GM18517 (cell line): ENCODE data around the gene CHST11.
A peak's percentile ranks its signal among the peaks of the same experiment; 100 is the strongest.

Experiments
- ATAC-seq: cut with Tn5 transposase; IDR thresholded peaks from one replicate; pipeline ENCODE4 v1.9.1; 2021; ENCODE audit warnings: mild to moderate bottlenecking, moderate library complexity; ENCODE audit not compliant: unreplicated experiment

The CHST11 gene

DNA sequence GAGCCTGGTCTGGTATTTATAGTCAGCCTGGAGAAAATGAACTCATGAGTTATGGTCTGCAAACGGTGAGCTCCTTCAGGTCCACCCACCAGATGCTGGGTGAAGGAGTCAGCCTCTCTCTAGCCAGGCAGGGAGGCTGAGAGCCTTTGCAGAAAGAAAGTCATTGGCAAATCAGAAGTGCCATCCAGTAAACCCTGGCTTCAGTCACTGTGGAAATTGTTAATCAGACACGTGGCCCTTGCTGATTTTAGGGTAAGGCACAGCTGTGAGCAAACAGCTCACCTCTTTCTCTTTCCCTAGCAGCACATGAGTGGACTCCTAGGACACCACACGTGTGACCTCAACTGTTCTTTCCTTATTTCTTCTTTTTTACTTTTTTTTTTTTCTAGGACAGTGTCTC lies 44.9 kb downstream of the CHST11 start:
- no peak for ATAC-seq

DNA sequence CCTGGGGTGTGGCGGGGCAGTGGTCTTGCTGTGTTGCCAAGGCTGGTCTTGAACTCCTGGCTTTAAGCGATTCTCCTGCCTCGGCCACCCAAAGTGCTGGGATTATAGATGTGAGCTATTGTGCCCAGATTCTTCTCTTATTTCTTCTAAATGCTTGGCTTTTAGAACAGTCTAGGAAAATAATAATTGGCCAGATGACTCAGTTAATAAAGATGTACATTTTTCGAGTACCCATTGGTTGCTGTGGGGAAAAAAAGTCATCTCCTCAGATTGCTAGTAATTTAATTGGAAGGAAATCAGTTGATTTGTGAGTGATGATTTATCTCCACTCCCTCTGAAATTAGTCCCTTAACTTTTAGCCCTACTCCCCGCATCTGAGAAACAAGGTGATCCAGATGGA lies 45.5 kb downstream of the CHST11 start:
- ATAC-seq, result no peak

DNA sequence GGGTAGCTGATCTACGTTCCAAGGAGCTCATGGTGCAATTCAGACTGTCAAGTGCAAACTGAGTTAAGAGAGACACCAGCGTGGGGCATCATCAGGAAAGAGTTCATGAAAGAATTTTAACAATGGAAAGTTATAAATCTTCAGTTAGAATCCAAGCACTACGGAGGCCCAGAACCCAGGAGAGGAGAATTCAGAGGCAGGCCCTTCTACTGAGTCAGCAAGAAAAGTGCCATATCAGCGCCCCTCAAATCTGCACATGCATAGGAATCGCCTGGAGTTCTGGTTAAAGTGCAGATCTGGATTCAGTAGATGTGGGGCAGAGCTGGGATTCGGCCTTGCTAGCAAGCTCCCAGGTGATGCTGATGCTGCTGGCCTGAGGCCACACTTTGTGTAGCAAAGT lies 45.9 kb downstream of the CHST11 start:
- no peak for ATAC-seq

DNA sequence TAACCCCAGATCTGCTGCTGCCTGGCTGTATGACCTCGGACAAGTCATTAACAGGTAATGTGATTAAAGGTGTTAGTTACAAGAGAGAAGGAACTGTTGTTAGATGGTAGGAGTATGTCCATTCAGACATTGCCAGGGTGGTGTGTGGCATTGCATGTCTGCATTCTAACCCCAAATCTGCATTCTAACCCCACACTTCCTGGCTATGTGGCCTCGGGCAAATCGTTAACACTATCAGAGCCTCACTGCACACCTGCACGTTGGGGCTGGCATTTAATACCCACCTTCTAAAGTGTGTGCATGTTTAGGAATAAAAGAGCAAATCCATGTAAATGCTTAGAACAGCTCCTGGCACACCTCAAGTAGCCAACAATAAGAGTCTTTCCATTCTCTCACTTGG lies 46.4 kb downstream of the CHST11 start:
- no peak for ATAC-seq

DNA sequence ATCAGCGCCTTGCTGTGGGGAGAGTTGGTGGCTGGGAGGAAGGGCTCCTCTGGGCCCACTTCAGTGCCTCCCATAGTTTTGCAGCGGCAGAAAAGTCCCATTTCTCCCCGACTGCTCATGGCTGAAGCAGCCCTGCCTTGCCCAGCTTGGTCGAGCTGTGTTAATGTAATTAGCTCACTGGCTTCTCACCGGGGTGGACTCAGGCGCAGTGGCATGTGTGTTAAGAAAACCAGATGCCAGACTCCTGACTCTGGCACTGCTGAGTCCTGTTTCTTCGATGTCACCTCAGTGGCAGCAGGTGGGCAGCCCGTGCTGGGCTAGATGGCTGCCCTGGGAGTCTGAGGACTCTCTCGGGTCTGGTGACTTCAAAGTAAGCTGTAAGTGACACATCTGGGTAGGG lies 47.4 kb downstream of the CHST11 start:
- ATAC-seq, result no peak

DNA sequence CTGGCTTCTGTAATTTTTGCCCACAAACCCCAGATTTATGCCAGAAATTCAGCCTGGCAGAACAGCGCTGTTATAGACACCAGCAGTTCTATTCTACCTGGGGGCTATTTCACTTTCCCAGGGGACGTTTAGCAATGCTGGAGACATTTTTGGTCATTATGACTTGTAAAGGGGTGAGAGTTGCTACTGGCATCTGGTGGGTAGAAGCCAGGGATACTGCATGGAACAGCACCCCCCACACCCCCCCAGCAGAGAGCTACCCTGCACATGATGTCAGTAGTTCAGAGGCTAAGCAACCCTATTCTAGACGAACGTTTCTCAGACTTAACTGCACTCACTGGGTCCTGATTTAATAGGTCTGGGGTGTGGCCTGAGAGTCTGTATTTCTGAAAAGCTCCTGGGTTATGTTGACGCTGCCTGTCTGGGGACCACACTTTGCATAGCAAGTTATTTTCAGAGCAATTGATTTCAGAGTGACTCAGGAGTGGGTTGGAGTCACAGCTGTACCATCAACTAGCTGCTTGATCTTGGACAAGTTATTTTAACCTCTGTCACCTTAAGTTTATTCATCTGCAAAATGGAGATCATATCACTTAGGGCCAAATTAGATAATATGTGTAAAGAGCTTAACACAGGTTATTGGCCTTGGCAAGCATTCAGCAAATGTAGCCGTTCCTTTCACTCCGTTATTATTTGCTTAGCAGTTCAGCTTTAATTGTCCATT lies 48.5 kb downstream of the CHST11 start:
- ATAC-seq, result peak; percentile 97

DNA sequence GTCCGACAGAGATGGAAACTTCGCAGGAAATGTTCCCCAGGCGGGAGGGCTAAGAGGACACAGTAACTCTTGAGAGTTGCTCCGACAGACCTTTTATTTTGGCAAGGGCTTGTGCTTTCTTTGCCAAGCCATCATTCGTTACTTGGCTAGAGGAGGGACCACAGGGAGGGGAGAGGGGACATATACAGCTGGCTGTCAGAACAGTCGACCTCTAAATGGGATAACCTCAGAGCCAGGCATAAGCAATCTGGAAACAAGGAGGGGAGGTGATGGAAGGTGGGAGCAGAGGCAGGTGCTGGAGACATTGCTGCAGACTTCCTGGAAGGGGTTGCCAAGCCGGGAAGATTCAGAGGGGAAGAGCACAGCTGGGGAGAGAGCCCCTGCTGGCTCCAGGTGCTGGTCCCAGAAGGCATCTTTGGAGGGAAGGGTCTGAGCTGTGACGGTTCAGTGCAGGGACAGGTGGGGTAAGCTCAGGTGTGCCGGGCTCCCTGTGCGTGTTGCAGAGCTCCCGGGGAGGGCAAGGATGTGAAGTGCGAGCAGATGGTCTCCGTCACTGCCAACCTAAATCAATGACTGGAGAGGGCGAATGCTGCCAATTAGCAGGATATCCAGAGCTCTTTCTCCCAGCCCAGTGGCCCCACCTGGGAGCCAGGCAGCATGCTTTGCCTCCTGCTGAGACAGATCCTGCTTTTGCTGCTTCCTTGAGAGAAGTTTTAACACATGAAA lies 50.1 kb downstream of the CHST11 start:
- no peak for ATAC-seq

DNA sequence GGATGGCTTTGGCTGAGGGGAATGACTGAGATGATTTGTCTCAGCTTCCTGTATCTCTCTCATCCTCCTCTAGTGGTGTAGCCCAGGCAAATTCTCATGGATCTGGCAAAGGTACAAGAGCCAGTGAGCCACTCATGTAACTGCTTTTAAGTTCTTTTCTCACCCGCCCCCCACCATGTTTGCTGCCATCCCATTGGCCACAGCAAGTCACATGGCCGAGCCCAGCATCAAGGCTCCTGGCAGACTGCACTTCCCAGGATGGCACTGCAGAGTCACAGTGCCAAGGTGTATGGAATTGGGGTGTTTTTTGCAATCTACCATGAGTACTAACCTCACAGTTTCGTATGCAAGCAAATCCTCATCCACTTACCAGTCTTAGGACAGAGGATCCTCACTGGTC lies 50.9 kb downstream of the CHST11 start:
- ATAC-seq, result no peak

DNA sequence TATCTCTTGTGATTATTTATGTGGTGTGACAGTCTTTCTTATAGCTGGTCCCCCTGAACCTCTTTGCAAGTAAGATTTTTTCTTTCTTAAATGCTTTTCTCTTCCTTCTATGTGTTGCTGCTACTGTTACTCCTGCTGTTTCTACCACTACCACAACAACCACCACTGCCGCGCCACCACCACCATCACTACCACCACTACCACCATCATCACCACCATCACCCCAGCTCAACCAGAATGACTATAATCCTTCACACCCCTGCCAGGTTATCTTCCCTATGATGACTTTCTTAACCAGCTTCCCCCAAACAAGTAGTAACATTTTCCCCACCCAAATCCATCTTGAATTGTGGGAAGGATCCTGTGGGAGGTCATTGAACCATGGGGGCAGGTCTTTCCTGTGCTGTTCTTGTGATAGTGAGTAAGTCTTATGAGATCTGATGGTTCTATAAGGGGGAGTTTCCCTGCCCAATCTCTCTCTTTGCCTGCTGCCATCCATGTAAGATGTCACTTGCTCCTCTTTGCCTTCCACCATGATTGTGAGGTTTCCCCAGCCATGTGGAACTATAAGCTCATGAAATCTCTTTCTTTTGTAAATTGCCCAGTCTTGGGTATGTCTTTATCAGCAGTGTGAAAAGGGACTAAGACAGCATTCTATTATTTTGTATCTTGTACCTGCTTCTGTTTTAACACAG lies 52.2 kb downstream of the CHST11 start:
- ATAC-seq, result no peak

DNA sequence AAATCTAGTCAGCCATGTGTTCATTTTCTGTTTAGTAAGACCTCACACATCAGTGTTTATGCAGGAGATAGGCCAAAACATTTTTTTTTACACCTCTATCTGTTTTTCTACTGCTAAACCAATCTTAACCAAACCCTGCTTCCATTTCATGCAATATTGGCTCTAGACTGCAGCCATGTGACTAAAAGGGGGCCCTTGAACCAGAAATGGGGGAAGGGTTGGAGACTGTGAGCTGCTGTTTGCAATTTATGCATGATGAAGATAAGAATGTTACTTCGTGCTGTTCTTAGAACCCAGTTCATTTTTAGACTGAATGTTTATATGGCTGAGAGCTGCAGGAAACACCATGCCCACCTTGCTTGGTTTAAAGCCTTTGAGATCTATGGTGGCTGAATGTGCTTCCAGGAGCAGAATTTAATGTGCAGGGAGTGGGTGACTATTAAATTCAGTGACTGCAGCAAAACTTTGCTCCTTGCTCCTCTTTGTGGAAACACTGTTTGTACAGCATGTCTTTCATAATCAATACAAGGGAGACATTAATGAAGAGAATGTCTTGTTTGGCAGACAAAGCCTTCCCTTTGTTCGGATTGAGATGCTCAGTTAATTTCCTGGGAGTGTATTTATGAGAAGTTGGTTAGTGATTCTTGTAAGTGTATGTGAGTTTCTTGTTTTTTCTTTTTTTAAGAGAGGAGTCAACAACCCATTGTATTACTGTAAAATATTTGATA lies 53.6 kb downstream of the CHST11 start:
- ATAC-seq, result no peak

DNA sequence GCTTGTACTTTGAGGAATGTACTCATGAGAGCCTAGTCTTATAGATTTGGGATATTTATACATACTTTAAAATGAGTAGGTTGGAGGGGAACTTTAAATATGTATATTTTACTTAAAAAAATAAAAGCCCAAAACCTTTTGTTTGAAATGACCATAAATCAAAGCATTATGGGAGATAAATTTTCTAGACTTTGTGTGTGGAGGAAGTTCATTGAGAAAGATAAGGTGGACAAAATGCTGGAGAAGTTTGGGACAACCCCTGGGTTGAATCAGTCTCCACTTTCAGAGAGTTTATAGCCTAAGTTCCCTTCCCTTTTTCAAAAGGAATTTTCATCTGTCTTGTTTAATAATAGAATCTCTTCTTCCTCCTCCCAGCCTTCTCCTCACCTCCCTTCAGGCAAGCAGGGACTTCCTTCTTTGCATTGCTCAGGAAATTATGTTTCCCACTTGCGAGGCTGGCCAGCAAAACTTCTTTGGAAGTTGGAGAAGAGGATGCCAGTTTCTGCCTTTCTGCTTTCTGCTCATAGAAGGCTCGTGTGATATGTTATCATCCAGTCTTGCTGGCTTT lies 54.2 kb downstream of the CHST11 start:
- no peak for ATAC-seq

DNA sequence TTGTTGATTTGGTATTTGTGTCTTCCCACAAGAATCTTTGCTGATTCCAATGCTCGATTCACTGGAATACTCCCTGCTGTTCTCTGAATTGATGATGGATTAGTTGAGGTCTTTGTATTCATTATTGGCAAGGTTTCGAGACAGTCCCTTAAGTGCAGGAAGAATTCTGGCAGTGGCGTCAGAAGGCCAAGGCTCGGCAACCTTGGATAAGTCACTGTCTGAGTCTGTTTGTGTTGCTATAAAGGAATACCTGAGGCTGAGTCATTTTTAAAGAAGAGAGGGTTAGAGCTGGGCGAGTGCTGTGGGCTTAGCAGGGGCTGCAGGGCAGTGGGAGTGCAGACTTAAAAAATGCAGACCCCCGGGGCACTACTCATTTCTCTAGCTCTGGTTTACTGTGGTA lies 56.9 kb downstream of the CHST11 start:
- no peak for ATAC-seq

DNA sequence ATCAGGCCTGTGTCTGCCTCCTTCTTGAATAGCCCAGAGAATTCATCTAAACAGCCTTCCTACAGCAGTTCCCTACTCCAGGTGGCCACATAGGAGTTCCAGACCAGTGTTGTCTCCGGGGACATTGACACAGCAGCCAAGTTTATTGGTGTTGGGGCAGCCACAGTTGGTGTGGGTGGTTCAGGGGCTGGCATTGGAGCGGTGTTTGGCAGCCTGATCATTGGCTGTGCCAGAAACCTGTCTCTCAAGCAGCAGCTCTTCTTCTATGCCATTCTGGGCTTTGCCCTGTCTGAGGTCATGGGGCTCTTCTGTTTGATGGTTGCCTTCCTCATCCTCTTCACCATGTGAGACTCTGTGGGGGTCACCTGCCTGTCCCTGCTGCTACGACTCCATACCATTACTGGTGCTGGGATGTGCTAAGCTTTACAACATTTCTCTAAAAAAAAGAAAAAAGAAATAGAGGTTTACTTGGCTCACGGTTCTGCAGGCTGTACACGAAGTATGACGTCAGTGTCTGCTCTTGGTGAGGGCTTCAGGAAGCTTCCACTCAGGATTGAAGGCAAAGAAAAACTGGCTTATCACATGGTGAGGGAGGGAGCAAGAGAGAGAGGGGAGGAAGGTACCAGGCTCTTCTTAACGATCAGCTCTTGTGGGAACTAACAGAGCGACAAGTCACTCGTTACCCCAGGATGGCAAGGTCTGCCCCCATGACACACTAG lies 57.5 kb downstream of the CHST11 start:
- ATAC-seq, result no peak

DNA sequence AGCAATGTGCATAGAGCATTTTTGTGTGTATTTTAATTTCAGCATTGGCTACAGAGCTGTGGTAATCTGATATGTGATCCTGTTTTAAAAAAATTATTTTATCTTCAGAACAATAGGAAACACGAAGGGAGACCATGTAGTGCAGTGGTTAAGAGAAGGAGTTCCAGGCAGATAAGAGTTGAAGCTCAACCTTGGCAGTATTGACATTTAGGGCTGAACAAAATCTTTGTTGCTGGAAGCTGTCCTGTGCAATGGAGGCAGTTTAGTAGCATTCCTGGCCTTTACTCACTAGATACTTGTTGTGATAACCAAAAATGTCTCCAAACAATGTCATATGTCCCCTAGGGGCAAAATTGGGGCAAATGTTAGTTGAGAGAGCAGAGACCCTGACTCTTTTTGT lies 59.2 kb downstream of the CHST11 start:
- no peak for ATAC-seq

DNA sequence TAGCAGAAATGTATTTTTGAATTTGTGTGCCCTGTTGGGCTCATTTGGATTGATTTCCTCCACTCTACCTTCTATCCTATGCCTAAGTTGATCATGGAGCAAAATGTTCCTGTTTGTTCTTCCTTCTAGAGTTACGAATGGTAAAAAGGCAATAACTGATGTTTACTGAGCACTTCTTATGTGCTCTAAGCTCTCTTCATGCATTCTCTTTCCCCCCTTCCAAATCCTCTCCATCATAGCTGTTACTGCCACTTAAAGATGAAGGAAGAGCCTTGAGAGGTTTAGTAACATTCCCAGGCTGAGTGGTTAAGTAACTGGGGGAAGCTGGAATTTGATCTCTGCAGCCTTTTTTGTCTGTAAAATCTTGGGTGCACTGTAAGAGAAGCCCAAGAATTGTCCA lies 60.1 kb downstream of the CHST11 start:
- ATAC-seq, result no peak

DNA sequence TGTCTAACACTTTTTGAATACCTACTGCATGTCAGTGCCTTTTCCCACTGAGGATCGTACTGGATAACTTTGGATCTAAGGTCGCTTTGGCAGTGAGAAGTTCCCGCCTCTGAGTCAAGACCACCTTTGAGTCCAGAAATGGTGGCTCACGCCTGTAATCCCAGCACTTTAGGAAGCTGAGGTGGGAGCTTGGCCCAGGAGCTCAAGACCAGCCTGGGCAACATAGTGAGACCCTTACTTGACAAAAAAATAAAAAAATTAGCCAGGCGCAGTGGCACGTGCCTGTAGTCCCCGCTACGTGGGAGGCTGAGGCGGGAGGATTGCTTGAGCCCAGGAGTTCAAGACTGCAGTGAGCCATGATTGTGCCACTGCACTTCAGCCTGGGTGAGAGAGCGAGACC lies 61.1 kb downstream of the CHST11 start:
- no peak for ATAC-seq

DNA sequence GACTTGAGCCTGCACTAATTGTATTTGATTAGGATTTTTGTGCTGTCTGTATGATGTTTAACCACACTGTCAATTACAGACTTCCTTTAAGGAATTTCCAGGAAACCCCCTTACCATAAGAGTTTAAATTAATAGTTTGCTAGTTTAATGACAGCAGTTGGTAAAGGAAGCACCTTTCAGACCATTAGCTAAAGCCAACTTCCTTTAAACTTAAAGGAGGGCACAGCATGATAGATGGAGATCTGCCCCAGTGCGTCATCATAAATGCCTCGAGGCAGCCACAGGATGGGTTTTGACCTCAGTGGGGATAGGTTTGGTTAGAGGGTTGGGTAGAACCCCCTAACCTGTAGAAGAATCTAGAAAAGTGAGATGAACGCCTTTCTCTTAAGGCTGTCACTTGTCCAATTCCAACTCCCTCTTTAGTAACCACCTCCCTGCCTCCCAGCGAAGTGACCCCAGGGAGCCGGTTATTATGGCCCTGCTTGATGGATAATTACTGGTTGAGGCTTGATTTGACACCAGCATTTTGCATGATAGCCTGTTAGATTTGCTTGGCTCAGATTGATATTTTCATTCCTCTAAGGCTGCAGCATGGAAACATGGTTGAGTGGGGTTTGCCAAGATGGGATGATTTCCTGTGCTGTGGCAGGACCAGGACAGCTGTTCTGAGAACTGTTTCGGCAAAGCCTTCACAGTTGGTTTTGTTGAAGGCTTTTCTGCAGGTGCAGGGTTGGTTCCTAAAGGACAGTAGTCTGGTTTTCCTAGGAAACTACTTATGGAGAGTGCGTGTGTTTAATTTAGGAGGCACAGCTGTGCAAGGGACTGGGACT lies 62.7 kb downstream of the CHST11 start:
- ATAC-seq, result no peak

DNA sequence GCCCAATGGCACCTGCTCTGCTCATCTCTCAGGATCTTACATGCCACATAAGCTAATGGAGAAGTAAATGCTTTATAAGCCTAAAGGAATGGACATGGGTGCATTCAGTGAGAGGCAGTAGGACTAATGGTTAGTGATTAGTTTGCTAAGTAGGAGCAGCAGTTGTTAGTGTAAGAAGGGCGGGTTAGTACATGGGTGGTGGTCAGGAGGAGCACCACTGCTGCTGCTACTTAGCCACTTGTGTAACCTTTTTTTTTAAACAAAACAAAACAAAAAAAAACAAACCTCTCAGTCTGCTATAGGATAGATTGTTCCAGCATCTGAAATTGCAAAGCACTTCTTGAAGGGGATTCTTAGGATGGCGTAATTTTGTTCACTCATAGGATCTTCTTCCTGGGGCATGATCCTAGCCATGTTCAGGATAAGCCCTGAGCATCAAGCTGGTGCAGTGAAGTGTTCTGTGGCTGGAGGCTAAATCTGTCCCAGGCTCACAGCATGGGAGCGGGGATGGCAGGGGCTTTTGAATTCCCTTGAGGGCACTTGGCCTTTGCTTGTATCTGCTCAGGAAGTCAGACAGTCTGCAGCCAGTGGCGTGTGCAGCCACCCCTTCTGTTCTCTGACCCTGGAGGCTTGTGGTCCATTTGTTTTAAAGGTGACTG lies 63.6 kb downstream of the CHST11 start:
- peak; percentile 60 for ATAC-seq

DNA sequence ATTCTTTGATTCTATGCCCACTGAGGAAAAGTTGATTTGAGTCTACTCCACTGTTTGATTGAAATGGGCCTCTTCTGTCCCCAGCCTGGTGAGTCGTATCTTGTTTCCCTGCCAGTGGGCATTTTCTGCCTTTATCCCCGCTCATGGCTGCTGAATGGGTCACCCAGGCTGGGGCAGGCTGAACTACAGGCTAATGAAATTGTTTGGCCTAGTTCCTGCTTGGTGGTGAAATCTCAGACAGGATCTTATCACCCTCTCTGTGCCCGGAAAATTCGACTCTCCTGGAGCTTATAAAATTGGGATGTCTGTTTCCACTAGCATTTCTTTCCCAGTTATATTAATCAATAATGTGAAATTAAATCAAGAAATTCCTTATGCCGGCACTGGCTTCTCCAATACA lies 65.0 kb downstream of the CHST11 start:
- ATAC-seq, result no peak
